ENCODE measurements around the gene CCT8. TPM values are rescaled to one million over a fixed set of nuclear protein-coding genes. Genes with fewer than 3 reads are reported as not detected.

The CCT8 gene
- polyA plus RNA-seq, 1 experiment: 71.6 TPM

DNA sequence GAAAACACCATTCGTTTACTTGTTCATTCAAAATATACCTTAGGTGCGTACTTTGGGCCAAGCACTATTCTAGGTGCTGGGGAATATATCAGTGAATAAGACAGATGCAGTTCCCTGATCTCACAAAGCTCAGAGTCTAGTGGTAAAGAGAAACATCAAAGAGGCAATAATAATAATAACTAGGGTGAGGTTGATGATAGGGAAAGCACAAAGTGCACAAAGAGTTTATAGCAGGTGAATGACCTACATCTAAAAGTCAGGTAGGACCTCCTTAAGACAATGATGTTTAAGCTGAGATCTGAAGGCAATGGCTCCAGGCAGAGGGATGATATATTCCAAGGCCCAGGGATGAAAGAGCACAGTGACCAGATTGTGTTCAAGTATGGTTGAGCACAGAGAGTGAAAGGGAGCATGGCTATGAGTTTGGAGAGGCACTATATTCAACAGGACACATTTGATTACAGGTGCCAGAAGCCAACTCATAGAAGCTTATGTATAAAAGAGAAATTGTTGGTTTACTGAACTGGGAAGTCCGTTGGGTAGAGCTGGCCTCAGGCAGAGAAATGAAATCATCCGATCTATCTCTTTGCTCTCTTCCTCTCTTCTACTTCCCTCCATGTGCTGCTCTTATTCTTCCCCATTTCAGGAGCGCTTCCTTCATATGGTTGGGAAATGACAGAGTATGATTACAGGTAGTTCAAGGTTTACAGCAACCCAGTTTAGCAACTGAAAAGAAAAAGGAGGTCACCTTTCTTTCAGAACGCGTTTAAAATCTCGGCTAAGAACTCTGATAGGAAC is 23.0 kb upstream of the CCT8 start:
- DNase-seq (ENCODE audit: low read depth): no peak
- TF ChIP-seq, protein P1, sequence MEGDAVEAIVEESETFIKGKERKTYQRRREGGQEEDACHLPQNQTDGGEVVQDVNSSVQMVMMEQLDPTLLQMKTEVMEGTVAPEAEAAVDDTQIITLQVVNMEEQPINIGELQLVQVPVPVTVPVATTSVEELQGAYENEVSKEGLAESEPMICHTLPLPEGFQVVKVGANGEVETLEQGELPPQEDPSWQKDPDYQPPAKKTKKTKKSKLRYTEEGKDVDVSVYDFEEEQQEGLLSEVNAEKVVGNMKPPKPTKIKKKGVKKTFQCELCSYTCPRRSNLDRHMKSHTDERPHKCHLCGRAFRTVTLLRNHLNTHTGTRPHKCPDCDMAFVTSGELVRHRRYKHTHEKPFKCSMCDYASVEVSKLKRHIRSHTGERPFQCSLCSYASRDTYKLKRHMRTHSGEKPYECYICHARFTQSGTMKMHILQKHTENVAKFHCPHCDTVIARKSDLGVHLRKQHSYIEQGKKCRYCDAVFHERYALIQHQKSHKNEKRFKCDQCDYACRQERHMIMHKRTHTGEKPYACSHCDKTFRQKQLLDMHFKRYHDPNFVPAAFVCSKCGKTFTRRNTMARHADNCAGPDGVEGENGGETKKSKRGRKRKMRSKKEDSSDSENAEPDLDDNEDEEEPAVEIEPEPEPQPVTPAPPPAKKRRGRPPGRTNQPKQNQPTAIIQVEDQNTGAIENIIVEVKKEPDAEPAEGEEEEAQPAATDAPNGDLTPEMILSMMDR (IDR thresholded peaks at IDR 0.05; ENCODE audit: insufficient read depth, low read depth, low read length): no peak
- ChIA-PET POLR2A (interaction anchor here (0.5 kb wide), 1 partner anchor 209 kb away, joined by 3 read pairs; no protein-coding TSS in a partner anchor), CTCF (interaction anchor here (0.6 kb wide), 2 partner anchors 85 to 1991 kb away, joined by 3 read pairs; no protein-coding TSS in a partner anchor)
- Histone ChIP-seq H3K27me3 (ENCODE audit: control insufficient read depth, insufficient read depth, low read length) (no peaks in the 10 kb centered on the region), H3K4me3 (ENCODE audit: low read depth, low read length) (no peak overlapping the region), H3K36me3 (ENCODE audit: control insufficient read depth, insufficient read depth, low read length) (no peaks in the 10 kb centered on the region)

DNA sequence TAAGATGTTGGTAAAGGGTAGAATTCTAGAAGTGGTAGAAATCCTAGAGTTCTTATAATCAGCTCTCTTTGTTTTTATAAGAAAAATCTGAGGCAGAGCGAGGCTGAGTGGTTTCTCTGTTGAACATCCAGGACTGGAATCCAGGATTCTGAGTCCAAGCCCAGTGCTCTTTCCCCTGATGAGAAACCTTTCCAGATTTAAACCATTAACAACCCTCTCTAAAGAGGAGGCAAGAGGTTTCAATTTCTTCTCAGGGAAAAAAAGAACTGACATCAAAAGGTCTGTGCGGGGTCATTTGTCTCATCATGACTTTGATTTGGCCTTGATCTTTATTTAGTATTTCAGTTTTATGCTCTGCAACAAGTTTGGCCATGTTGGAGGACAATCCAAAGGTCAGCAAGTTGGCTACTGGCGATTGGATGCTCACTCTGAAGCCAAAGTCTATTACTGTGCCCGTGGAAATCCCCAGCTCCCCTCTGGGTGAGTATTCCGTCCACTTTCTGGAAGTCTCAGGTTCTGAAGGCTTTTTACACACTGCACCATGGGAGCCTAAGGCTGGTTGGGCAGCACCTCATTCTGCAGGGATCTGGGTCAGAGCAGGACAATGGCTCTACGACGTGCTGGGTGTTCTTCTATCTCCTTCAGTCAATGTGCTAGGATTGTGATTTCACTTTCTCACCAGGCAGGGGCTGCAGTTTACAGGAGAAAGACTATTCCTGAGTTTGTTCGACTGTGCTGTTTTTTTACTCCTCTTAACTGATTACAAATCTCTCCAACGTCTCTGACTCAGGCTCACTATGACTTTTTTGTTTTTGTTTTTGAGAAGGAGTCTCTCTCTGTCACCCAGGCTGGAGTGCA is 18.9 kb upstream of the CCT8 start:
- ChIA-PET POLR2A (no interaction called here), CTCF (interaction anchor here (0.8 to 4.6 kb wide), 5 partner anchors 57 to 284 kb away, joined by 3 to 26 read pairs (median 3); no protein-coding TSS in a partner anchor)
- no peaks in the 10 kb centered on the region for H3K27me3 ChIP-seq (ENCODE audit: control insufficient read depth, insufficient read depth, low read length)
- H3K36me3 ChIP-seq (ENCODE audit: control insufficient read depth, insufficient read depth, low read length): no peaks in the 10 kb centered on the region
- DNase-seq (ENCODE audit: low read depth): no peak
- TF ChIP-seq, protein P1 (IDR thresholded peaks at IDR 0.05; ENCODE audit: insufficient read depth, low read depth, low read length): 0 out of 2 replicates have a peak, but pooled peaks have one; percentile 10
- H3K4me3 ChIP-seq (ENCODE audit: low read depth, low read length): no peak overlapping the region

DNA sequence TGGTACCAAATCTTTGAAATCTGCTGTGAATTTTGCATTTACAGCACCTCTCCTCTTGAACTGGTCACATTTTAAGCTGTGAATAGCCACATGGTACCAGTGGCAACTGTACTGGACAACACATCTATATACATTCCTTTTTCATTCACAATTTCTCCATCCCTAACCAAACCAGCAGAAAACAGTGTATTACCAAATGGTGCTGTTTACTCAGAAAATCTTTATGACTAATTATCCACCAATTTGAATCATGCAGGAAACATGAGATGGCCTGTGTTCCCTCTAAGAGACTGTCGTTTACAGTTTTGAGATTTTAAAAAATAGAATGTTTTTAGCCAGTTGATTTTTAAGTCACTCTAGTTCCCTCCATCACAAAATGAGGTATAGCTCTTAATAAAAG is 17.6 kb upstream of the CCT8 start:
- Histone ChIP-seq H3K4me3 (ENCODE audit: low read depth, low read length) (no peak overlapping the region), H3K27me3 (ENCODE audit: control insufficient read depth, insufficient read depth, low read length) (no peaks in the 10 kb centered on the region), H3K36me3 (ENCODE audit: control insufficient read depth, insufficient read depth, low read length) (no peaks in the 10 kb centered on the region)
- CTCF ChIA-PET: interaction anchor here (0.7 to 4.6 kb wide), 11 partner anchors 12 to 758 kb away, joined by 3 to 26 read pairs (median 4); no protein-coding TSS in a partner anchor
- POLR2A ChIA-PET: no interaction called here
- TF ChIP-seq, protein P1 (IDR thresholded peaks at IDR 0.05; ENCODE audit: insufficient read depth, low read depth, low read length): no peak
- peak; percentile 61 for DNase-seq (ENCODE audit: low read depth)

DNA sequence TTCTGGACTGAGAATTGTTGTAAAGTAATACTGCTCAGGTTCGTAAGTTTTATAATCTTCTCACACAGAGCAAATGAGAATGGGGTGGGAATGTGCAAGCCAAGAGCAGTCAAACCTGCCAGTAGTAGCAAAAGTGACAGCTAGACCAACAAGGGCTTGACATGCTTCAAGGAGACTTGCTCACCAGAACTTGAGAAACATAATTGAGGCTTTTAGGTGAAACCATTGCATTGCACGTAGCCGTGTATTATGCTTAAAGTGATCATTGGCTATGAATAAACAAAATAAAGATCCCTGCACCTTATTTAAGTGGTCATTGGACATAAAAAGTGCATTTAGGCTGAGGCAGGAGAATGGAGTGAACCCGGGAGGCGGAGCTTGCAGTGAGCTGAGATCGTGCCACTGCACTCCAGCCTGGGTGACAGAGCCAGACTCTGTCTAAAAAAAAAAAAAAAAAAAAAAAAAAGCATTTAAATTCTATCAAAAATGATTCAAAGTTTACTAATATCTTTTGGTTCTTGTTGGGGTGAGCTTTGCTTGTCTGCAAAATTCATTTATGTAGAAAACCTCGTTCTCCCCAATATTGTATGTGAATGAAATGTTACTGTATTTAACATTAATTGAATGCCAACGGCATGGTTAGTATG is 11.8 kb upstream of the CCT8 start:
- TF ChIP-seq, protein P1 (IDR thresholded peaks at IDR 0.05; ENCODE audit: insufficient read depth, low read depth, low read length): no peak
- H3K4me3 ChIP-seq (ENCODE audit: low read depth, low read length): no peak overlapping the region
- POLR2A ChIA-PET: no interaction called here
- H3K27me3 ChIP-seq (ENCODE audit: control insufficient read depth, insufficient read depth, low read length): no peaks in the 10 kb centered on the region
- H3K36me3 ChIP-seq (ENCODE audit: control insufficient read depth, insufficient read depth, low read length): no peaks in the 10 kb centered on the region
- no peak for DNase-seq (ENCODE audit: low read depth)
- CTCF ChIA-PET: interaction anchor here (0.7 to 1.9 kb wide), 2 partner anchors 286 to 764 kb away, joined by 3 to 5 read pairs; no protein-coding TSS in a partner anchor
